Neural cell (in vitro differentiated cells): ENCODE data around the gene GPATCH3. TPM values are rescaled to one million over a fixed set of nuclear protein-coding genes. Genes with fewer than 3 reads are reported as not detected.

Source experiments
- H2AFZ ChIP-seq: fragments of 200-600, 300-800 bp; sonication (generic), shearing (Covaris generic); 2 replicates; pipeline ENCODE4 v1.6.0; 2014; ENCODE audit warnings: low read depth, mild to moderate bottlenecking, antibody characterized with exemption, low read length, moderate library complexity
- H3F3A ChIP-seq: fragments of 200-600 bp; shearing (Covaris generic); 2 replicates; pipeline ENCODE4 v1.6.1; 2016; ENCODE audit warnings: mild to moderate bottlenecking, moderate library complexity, mixed read lengths, antibody characterized with exemption, low read length; ENCODE audit not compliant: insufficient read depth, poor library complexity, severe bottlenecking
- H3K27ac ChIP-seq: fragments of 200-600, 300-800 bp; sonication (generic), shearing (Covaris generic); 2 replicates; pipeline ENCODE4 v1.5.1; 2014; ENCODE audit warnings: mild to moderate bottlenecking, low read length, moderate library complexity
- H3K27me3 ChIP-seq: fragments of 300-800, 200-600 bp; sonication (generic), shearing (Covaris generic); 2 replicates; pipeline ENCODE4 v1.6.0; 2014; ENCODE audit warnings: mild to moderate bottlenecking, low read depth, low read length, moderate library complexity; ENCODE audit not compliant: insufficient read depth
- H3K36me3 ChIP-seq: fragments of 300-800, 200-600 bp; sonication (generic), shearing (Covaris generic); 2 replicates; pipeline ENCODE4 v1.5.1; 2014; ENCODE audit warnings: mild to moderate bottlenecking, antibody characterized with exemption, low read length, moderate library complexity; ENCODE audit not compliant: insufficient read depth
- H3K4me2 ChIP-seq: fragments of 300-800, 200-600 bp; sonication (generic), shearing (Covaris generic); 2 replicates; pipeline ENCODE4 v1.6.0; 2014; ENCODE audit warnings: mild to moderate bottlenecking, low read length
- H3K4me3 ChIP-seq: fragments of 300-800, 200-600 bp; sonication (generic), shearing (Covaris generic); 2 replicates; pipeline ENCODE4 v1.5.1; 2014; ENCODE audit warnings: mild to moderate bottlenecking, low read length, moderate library complexity
- H3K79me2 ChIP-seq: fragments of 200-600 bp; shearing (Covaris generic); replicated peaks from 2 replicates; pipeline ENCODE4 v1.6.0; 2014; ENCODE audit warnings: mild to moderate bottlenecking, low read length, moderate library complexity; ENCODE audit not compliant: insufficient read depth
- H3K9ac ChIP-seq: fragments of 300-800, 200-600 bp; sonication (generic), shearing (Covaris generic); 2 replicates; pipeline ENCODE4 v1.6.1; 2016; ENCODE audit warnings: mild to moderate bottlenecking, low read length, mixed read lengths
- H3K9me2 ChIP-seq: fragments of 200-600 bp; shearing (Covaris generic); 2 replicates; pipeline ENCODE4 v1.6.1; 2016; ENCODE audit warnings: mild to moderate bottlenecking, low read length, mixed read lengths; ENCODE audit not compliant: insufficient read depth
- H3K9me3 ChIP-seq: fragments of 200-600, 300-800 bp; sonication (generic), shearing (Covaris generic); 2 replicates; pipeline ENCODE4 v1.6.1; 2016; ENCODE audit warnings: mild to moderate bottlenecking, mixed run types, low read length, moderate library complexity, mixed read lengths
- H4K20me1 ChIP-seq: fragments of 200-600 bp; shearing (Covaris generic); 2 replicates; pipeline ENCODE4 v1.6.1; 2016; ENCODE audit warnings: mild to moderate bottlenecking, mixed run types; ENCODE audit not compliant: insufficient read depth
- CTCF ChIP-seq: fragments of 450-650 bp; IDR thresholded peaks from 2 replicates; pipeline ENCODE4 v1.5.1; 2014; ENCODE audit warnings: antibody characterized with exemption, mild to moderate bottlenecking, moderate library complexity; ENCODE audit not compliant: poor library complexity, severe bottlenecking
- EP300 ChIP-seq: fragments of 450-650 bp; conservative IDR thresholded peaks from 2 replicates; pipeline ENCODE4 v1.6.1; 2014; ENCODE audit warnings: antibody characterized with exemption, mild to moderate bottlenecking, moderate library complexity; ENCODE audit not compliant: poor library complexity, severe bottlenecking
- EZH2 ChIP-seq: fragments of 200-600, 300-800 bp; shearing (Covaris generic), sonication (generic); IDR thresholded peaks from 2 replicates; pipeline ENCODE4 v1.6.1; 2014; ENCODE audit warnings: antibody characterized with exemption, low read length, borderline replicate concordance, mild to moderate bottlenecking; ENCODE audit not compliant: insufficient read depth, poor library complexity, severe bottlenecking
- MXI1 ChIP-seq: fragments of 450-650 bp; conservative IDR thresholded peaks from 2 replicates; pipeline ENCODE4 v1.6.1; 2014; ENCODE audit warnings: antibody characterized with exemption, mild to moderate bottlenecking; ENCODE audit not compliant: poor library complexity, severe bottlenecking
- POLR2AphosphoS5 ChIP-seq: IDR thresholded peaks from 2 replicates; pipeline ENCODE4 v1.6.1; 2012
- RAD21 ChIP-seq: fragments of 450-650 bp; conservative IDR thresholded peaks from 2 replicates; pipeline ENCODE4 v1.6.1; 2014; ENCODE audit warnings: antibody characterized with exemption, mild to moderate bottlenecking, moderate library complexity
- REST ChIP-seq: IDR thresholded peaks from 2 replicates; pipeline ENCODE4 v1.6.1; 2012; ENCODE audit warnings: borderline replicate concordance
- SMC3 ChIP-seq: fragments of 450-650 bp; conservative IDR thresholded peaks from 2 replicates; pipeline ENCODE4 v1.6.1; 2014; ENCODE audit warnings: antibody characterized with exemption, mild to moderate bottlenecking, moderate library complexity; ENCODE audit not compliant: poor library complexity
- TAF1 ChIP-seq: IDR thresholded peaks from 2 replicates; pipeline ENCODE4 v1.6.1; 2012; ENCODE audit warnings: low read depth
- polyA plus RNA-seq: library from polyadenylated mRNA; depleted of rRNA; stranded (reverse); fragments of >200 nt; gene quantifications from 2 replicates; pipeline ENCODE4 v1.2.3, GENCODE V29; 2014

The GPATCH3 gene
- polyA plus RNA-seq, 1 donor from 2014 or later: 7.1 TPM

- Histone ChIP-seq H2AFZ (no peak overlapping the region), H3K27ac (no peak overlapping the region), H3K27me3 (no peaks in the 10 kb centered on the region), H3K9me2 (no peaks in the 10 kb centered on the region), H3K4me3 (no peak overlapping the region), H3K4me2 (no peak overlapping the region), H3K9ac (no peak overlapping the region), H3K79me2 (no peaks in the 10 kb centered on the region), H4K20me1 (no peaks in the 10 kb centered on the region), H3K9me3 (no peaks in the 10 kb centered on the region), H3K36me3 (no peaks in the 10 kb centered on the region), H3F3A (no peaks in the 10 kb centered on the region)
- TF ChIP-seq REST: no peak
- TF ChIP-seq EZH2: no peak
- TF ChIP-seq POLR2AphosphoS5: no peak
- no peak for TF ChIP-seq RAD21
- TF ChIP-seq TAF1: no peak
- TF ChIP-seq CTCF: no peak
- TF ChIP-seq SMC3: no peak
- no peak for TF ChIP-seq MXI1
- TF ChIP-seq EP300: no peak
Observed at GRCh38 chr1:26855636-26856035, 44.6 kb downstream of the GPATCH3 start.

GRCh38 chr1:26854906-26855305 lies 45.4 kb downstream of the GPATCH3 start:
- Histone ChIP-seq H3K36me3 (no peaks in the 10 kb centered on the region), H3K27ac (no peak overlapping the region), H3K9me3 (no peaks in the 10 kb centered on the region), H3F3A (no peaks in the 10 kb centered on the region), H3K4me3 (no peak overlapping the region), H3K79me2 (no peaks in the 10 kb centered on the region), H3K27me3 (no peaks in the 10 kb centered on the region), H3K4me2 (no peak overlapping the region), H4K20me1 (no peaks in the 10 kb centered on the region), H2AFZ (no peak overlapping the region), H3K9me2 (no peaks in the 10 kb centered on the region), H3K9ac (no peak overlapping the region)
- TF ChIP-seq SMC3 (no peak), CTCF (no peak), POLR2AphosphoS5 (no peak)
